SK-N-SH (cell line): ENCODE measurements around the gene ARHGEF12. TPM values are rescaled to one million over a fixed set of nuclear protein-coding genes. Genes with fewer than 3 reads are reported as not detected.

Experiments
- CTCF ChIA-PET: fragments of 300-600, 350-600 bp; formaldehyde crosslinking; extraction: SDS; loops from one replicate; lab custom pipeline; 2021; lab: Yijun Ruan, JAX
- POLR2A ChIA-PET: fragments of 350-600 bp; sonication (Branson Sonifier 250); formaldehyde crosslinking; extraction: SDS; loops from one replicate; lab custom pipeline; 2020; ENCODE audit warnings: antibody characterized with exemption, inconsistent platforms; lab: Yijun Ruan, JAX
- DNase-seq: peaks from one replicate; pipeline ENCODE4 v3.0.0; 2012
- H2AFZ ChIP-seq: fragments of 200-600 bp; sonication (generic); 2 replicates; pipeline ENCODE4 v1.8.1; 2016; ENCODE audit warnings: antibody characterized with exemption, mild to moderate bottlenecking, low read depth
- H3F3A ChIP-seq: fragments of 200-600 bp; sonication (generic); replicated peaks from 2 replicates; pipeline ENCODE3; 2016; ENCODE audit warnings: antibody characterized with exemption, mild to moderate bottlenecking; ENCODE audit not compliant: insufficient read depth
- H3K27ac ChIP-seq, 2 experiments: fragments of 200-500 bp in 1 of 2; fragments of 200-600 bp in 1 of 2; sonication (Bioruptor generic) in 1 of 2; sonication (generic), shearing (Covaris generic) in 1 of 2; 2 replicates each; pipeline versions ENCODE4 v1.5.1 to v1.6.1; 2014 to 2016; ENCODE audit warnings: low read depth in 2 of 2, inconsistent platforms in 1 of 2, low read length in 1 of 2, mild to moderate bottlenecking in 1 of 2, mixed read lengths in 1 of 2
- H3K27me3 ChIP-seq: fragments of 200-600 bp; sonication (generic), shearing (Covaris generic); 2 replicates; pipeline ENCODE4 v1.6.1; 2016; ENCODE audit warnings: mixed run types; ENCODE audit not compliant: insufficient read depth
- H3K36me3 ChIP-seq, 2 experiments: fragments of 200-500 bp in 1 of 2; fragments of 200-600 bp in 1 of 2; sonication (Bioruptor generic) in 1 of 2; sonication (generic) in 1 of 2; replicated peaks in 1 of 2; 2 replicates each; pipeline versions ENCODE3 to v1.5.1; 2014 to 2016; ENCODE audit warnings: low read length in 1 of 2, mild to moderate bottlenecking in 1 of 2; ENCODE audit not compliant: insufficient read depth in 2 of 2, control insufficient read depth in 1 of 2
- H3K4me1 ChIP-seq, 2 experiments: fragments of 200-500 bp in 1 of 2; fragments of 200-600 bp in 1 of 2; sonication (Bioruptor generic) in 1 of 2; sonication (generic), shearing (Covaris generic) in 1 of 2; 2 replicates each; pipeline versions ENCODE4 v1.5.1 to v1.6.1; 2014 to 2016; ENCODE audit warnings: low read depth in 1 of 2, low read length in 1 of 2, mixed run types in 1 of 2; ENCODE audit not compliant: insufficient read depth in 2 of 2, control insufficient read depth in 1 of 2
- H3K4me2 ChIP-seq: fragments of 200-600 bp; sonication (generic), shearing (Covaris generic); 2 replicates; pipeline ENCODE4 v1.6.1; 2017; ENCODE audit warnings: mixed run types
- H3K4me3 ChIP-seq, 2 experiments: fragments of 200-500 bp in 1 of 2; fragments of 200-600 bp in 1 of 2; sonication (Bioruptor generic) in 1 of 2; sonication (generic), shearing (Covaris generic) in 1 of 2; 2 replicates each; pipeline versions ENCODE4 v1.5.1 to v1.8.1; 2014 to 2016; ENCODE audit warnings: low read depth in 2 of 2, inconsistent platforms in 1 of 2, low read length in 1 of 2, mild to moderate bottlenecking in 1 of 2, mixed read lengths in 1 of 2, moderate library complexity in 1 of 2
- H3K79me2 ChIP-seq: fragments of 200-600 bp; sonication (generic); 2 replicates; pipeline ENCODE4 v1.8.1; 2017; ENCODE audit warnings: mild to moderate bottlenecking; ENCODE audit not compliant: insufficient read depth
- H3K9ac ChIP-seq: fragments of 200-600 bp; sonication (generic); 2 replicates; pipeline ENCODE4 v1.6.1; 2017; ENCODE audit warnings: mixed run types
- H3K9me2 ChIP-seq: fragments of 200-600 bp; sonication (generic); 2 replicates; pipeline ENCODE4 v1.6.1; 2017; ENCODE audit warnings: mixed run types
- H3K9me3 ChIP-seq: fragments of 200-600 bp; sonication (generic); 2 replicates; pipeline ENCODE4 v1.6.1; 2017; ENCODE audit warnings: mixed run types, mild to moderate bottlenecking, moderate library complexity
- H4K20me1 ChIP-seq: fragments of 200-600 bp; sonication (generic); 2 replicates; pipeline ENCODE4 v1.6.1; 2017; ENCODE audit warnings: mild to moderate bottlenecking, mixed run types; ENCODE audit not compliant: insufficient read depth
- CTCF ChIP-seq: fragments of 200-600 bp; sonication (generic); IDR thresholded peaks from 2 replicates; pipeline ENCODE4 v1.6.1; 2017; ENCODE audit warnings: antibody characterized with exemption, mild to moderate bottlenecking, moderate library complexity
- ELF1 ChIP-seq: IDR thresholded peaks from 2 replicates; pipeline ENCODE4 v1.4.0; 2012
- EZH2phosphoT487 ChIP-seq: fragments of 200-600 bp; sonication (generic); IDR thresholded peaks from 2 replicates; pipeline ENCODE4 v1.6.1; 2017; ENCODE audit warnings: low read depth, mixed run types, mild to moderate bottlenecking, antibody characterized with exemption, moderate library complexity, borderline replicate concordance
- FOSL2 ChIP-seq: IDR thresholded peaks from 2 replicates; pipeline ENCODE4 v1.4.0; 2012; ENCODE audit warnings: low read depth, mild to moderate bottlenecking, moderate library complexity, borderline replicate concordance
- FOXJ3 ChIP-seq: sonication (generic); formaldehyde crosslinking; IDR thresholded peaks from 2 replicates; pipeline ENCODE4 v1.5.1; 2020; ENCODE audit warnings: mild to moderate bottlenecking, missing genetic modification reagents
- GABPA ChIP-seq: IDR thresholded peaks from 2 replicates; pipeline ENCODE4 v1.4.0; 2012; ENCODE audit warnings: low read depth, mild to moderate bottlenecking
- GATA2 ChIP-seq: sonication (generic); formaldehyde crosslinking; IDR thresholded peaks from 2 replicates; pipeline ENCODE4 v1.5.0; 2020; ENCODE audit warnings: mild to moderate bottlenecking, missing genetic modification reagents
- JUND ChIP-seq: IDR thresholded peaks from 2 replicates; pipeline ENCODE4 v1.4.0; 2012
- MEF2A ChIP-seq: IDR thresholded peaks from 2 replicates; pipeline ENCODE4 v1.4.0; 2012; ENCODE audit warnings: low read depth, borderline replicate concordance
- MXI1 ChIP-seq: IDR thresholded peaks from 2 replicates; pipeline ENCODE4 v1.6.1; 2012; ENCODE audit warnings: mild to moderate bottlenecking, low read depth, low read length, improper control_type of control experiment
- NRF1 ChIP-seq: IDR thresholded peaks from 2 replicates; pipeline ENCODE4 v1.6.1; 2012; ENCODE audit warnings: low read depth, mild to moderate bottlenecking, low read length
- PBX3 ChIP-seq: IDR thresholded peaks from 2 replicates; pipeline ENCODE4; 2012
- RAD21 ChIP-seq: IDR thresholded peaks from 2 replicates; pipeline ENCODE4 v1.6.1; 2012; ENCODE audit warnings: mild to moderate bottlenecking, low read length
- RCOR1 ChIP-seq: fragments of 150-350 bp; IDR thresholded peaks from 2 replicates; pipeline ENCODE4 v1.6.1; 2017; ENCODE audit warnings: antibody characterized with exemption, low read length
- REST ChIP-seq: IDR thresholded peaks from 2 replicates; pipeline ENCODE4 v1.6.1; 2012; ENCODE audit warnings: mild to moderate bottlenecking, low read depth, low read length, moderate library complexity
- RFX5 ChIP-seq: IDR thresholded peaks from 2 replicates; pipeline ENCODE4 v1.6.1; 2012; ENCODE audit warnings: mild to moderate bottlenecking, improper control_type of control experiment, low read length
- SIN3A ChIP-seq: IDR thresholded peaks from 2 replicates; pipeline ENCODE4 v1.6.1; 2012; ENCODE audit warnings: low read depth, mild to moderate bottlenecking, low read length, moderate library complexity, borderline replicate concordance
- TCF12 ChIP-seq: IDR thresholded peaks from 2 replicates; pipeline ENCODE4 v1.4.0; 2012
- USF1 ChIP-seq: IDR thresholded peaks from 2 replicates; pipeline ENCODE4 v1.4.0; 2012; ENCODE audit warnings: low read depth, borderline replicate concordance
- USF2 ChIP-seq: fragments of 150-350 bp; IDR thresholded peaks from 2 replicates; pipeline ENCODE4 v1.6.1; 2017; ENCODE audit warnings: antibody characterized with exemption, low read length, low read depth, borderline replicate concordance
- YY1 ChIP-seq: IDR thresholded peaks from 2 replicates; pipeline ENCODE4 v1.4.0; 2012; ENCODE audit warnings: low read depth, mild to moderate bottlenecking
- WGBS: methylation state at CpG from one replicate; pipeline ENCODE4 v1.1.6; 2017; ENCODE audit warnings: low lambda C conversion rate; 5-methylcytosine and 5-hydroxymethylcytosine counted together
- polyA plus RNA-seq, 3 experiments: library from polyadenylated mRNA; depleted of rRNA; stranded (reverse); fragments of >200 nt; gene quantifications; 2 replicates each; pipeline ENCODE4 v1.2.3, GENCODE V29; 2012

The ARHGEF12 gene
- polyA plus RNA-seq, 1 of the 3 experiments (the other 2 are of a cell fraction): 12.3 TPM

GRCh38 chr11:120528749-120529148 lies 192.5 kb downstream of the ARHGEF12 start (continued):
- TF ChIP-seq REST: no peak
- TF ChIP-seq ELF1: no peak
- TF ChIP-seq FOXJ3 (CRISPR knock-in tag): no peak
- no peak for TF ChIP-seq GABPA
- no peak for TF ChIP-seq PBX3

GRCh38 chr11:120529214-120529613 lies 193.0 kb downstream of the ARHGEF12 start:
- POLR2A ChIA-PET: interaction anchor here (0.6 kb wide), 1 partner anchor 332 kb away, joined by 5 read pairs; no protein-coding TSS in a partner anchor
- 52% methylated on average over 4 of the region's 7 CpGs for WGBS

More at GRCh38 chr11:120529214-120529613, 193.0 kb downstream of the ARHGEF12 start:
- Histone ChIP-seq H3F3A (no peaks in the 10 kb centered on the region), H4K20me1 (no peaks in the 10 kb centered on the region), H3K27ac (no peak overlapping the region), H3K9me3 (no peaks in the 10 kb centered on the region), H3K4me3 (no peak overlapping the region), H3K9ac (no peak overlapping the region), H2AFZ (no peak overlapping the region), H3K79me2 (no peaks in the 10 kb centered on the region), H3K4me1 (peaks cover 0 to 10% of the 10 kb centered on the region in 2 experiments; a peak in 1 of 4 replicates), H3K36me3 (no peaks in the 10 kb centered on the region), H3K27me3 (peaks cover 10% of the 10 kb centered on the region), H3K9me2 (no peaks in the 10 kb centered on the region), H3K4me2 (no peak overlapping the region)
- TF ChIP-seq RFX5: no peak
- TF ChIP-seq GABPA: no peak
- TF ChIP-seq RAD21: no peak
- no peak for TF ChIP-seq JUND
- no peak for TF ChIP-seq EZH2phosphoT487
- no peak for TF ChIP-seq FOSL2
- no peak for TF ChIP-seq ELF1
- TF ChIP-seq CTCF: no peak
- TF ChIP-seq FOXJ3 (CRISPR knock-in tag): no peak
- no peak for TF ChIP-seq SIN3A
- TF ChIP-seq GATA2: no peak
- no peak for TF ChIP-seq USF1
- TF ChIP-seq TCF12: no peak
- no peak for TF ChIP-seq NRF1
- TF ChIP-seq MEF2A: no peak
- no peak for TF ChIP-seq RCOR1
- TF ChIP-seq USF2: no peak
- no peak for TF ChIP-seq MXI1
- no peak for TF ChIP-seq YY1
- CTCF ChIA-PET: interaction anchor here (1.6 to 2.3 kb wide), 3 partner anchors 10 to 16 kb away, joined by 3 to 7 read pairs (median 7); no protein-coding TSS in a partner anchor
- no peak for DNase-seq
